Panc1 (cell line): ENCODE measurements around the gene ARMC8. TPM values are rescaled to one million over a fixed set of nuclear protein-coding genes. Genes with fewer than 3 reads are reported as not detected.
A peak's percentile ranks its signal among the peaks of the same experiment; 100 is the strongest.

Source experiments
- ATAC-seq: fragments of 200-7000 bp; cut with Tn5 transposase; 2 replicates; pipeline ENCODE4 v1.9.1; 2020; ENCODE audit warnings: mild to moderate bottlenecking, moderate library complexity
- BruUV-seq: library from RNA; stranded (reverse); fragments of 400-500 nt; replicated peaks from 2 replicates; lab custom pipeline; 2021; lab: Mats Ljungman, UMichigan
- CTCF ChIA-PET: fragments of 300-600 bp; sonication (Branson Sonifier 250); formaldehyde crosslinking; loops from one replicate; lab custom pipeline; 2022; ENCODE audit warnings: antibody characterized with exemption; lab: Charles Lee
- POLR2A ChIA-PET: fragments of 300-600 bp; sonication (Branson Sonifier 250); formaldehyde crosslinking; loops from one replicate; lab custom pipeline; 2022; ENCODE audit warnings: antibody characterized with exemption; lab: Charles Lee
- DNase-seq: peaks from one replicate; pipeline ENCODE4 v3.0.0-alpha.2; 2010; ENCODE audit warnings: low read depth, low spot score
- H3K27ac ChIP-seq: 2 replicates; pipeline ENCODE4 v1.5.1; 2011; ENCODE audit warnings: mild to moderate bottlenecking, low read length, inconsistent platforms
- H3K27me3 ChIP-seq: fragments of 200-500 bp; sonication (Bioruptor generic); 2 replicates; pipeline ENCODE4 v1.6.0; 2014; ENCODE audit warnings: low read length, inconsistent platforms; ENCODE audit not compliant: control insufficient read depth, insufficient read depth
- H3K36me3 ChIP-seq: fragments of 200-500 bp; sonication (Bioruptor generic); 2 replicates; pipeline ENCODE4 v1.5.1; 2014; ENCODE audit warnings: inconsistent platforms, mild to moderate bottlenecking, low read length, moderate library complexity; ENCODE audit not compliant: control insufficient read depth, insufficient read depth
- H3K4me1 ChIP-seq: 2 replicates; pipeline ENCODE4 v1.5.1; 2011; ENCODE audit warnings: inconsistent platforms, mild to moderate bottlenecking, low read length, moderate library complexity; ENCODE audit not compliant: control insufficient read depth, insufficient read depth
- H3K4me3 ChIP-seq, 2 experiments: 2 replicates each; pipeline ENCODE4 v1.5.1; 2011 to 2012; ENCODE audit warnings: low read depth in 2 of 2, low read length in 2 of 2, mild to moderate bottlenecking in 2 of 2, inconsistent platforms in 1 of 2, moderate library complexity in 1 of 2
- H3K9me3 ChIP-seq: fragments of 200-500 bp; sonication (Bioruptor generic); 2 replicates; pipeline ENCODE4 v1.5.1; 2014; ENCODE audit warnings: low read depth, mild to moderate bottlenecking, inconsistent platforms, low read length, moderate library complexity; ENCODE audit not compliant: control insufficient read depth, insufficient read depth
- CTCF ChIP-seq: fragments of 450-650 bp; IDR thresholded peaks from 2 replicates; pipeline ENCODE4 v1.5.1; 2017; ENCODE audit warnings: mild to moderate bottlenecking
- POLR2AphosphoS5 ChIP-seq: IDR thresholded peaks from 2 replicates; pipeline ENCODE4 v1.6.1; 2012; ENCODE audit warnings: mild to moderate bottlenecking, low read depth, low read length, moderate library complexity
- REST ChIP-seq, 2 experiments: IDR thresholded peaks; 2 replicates each; pipeline ENCODE4 v1.6.1; 2011 to 2012; ENCODE audit warnings: low read depth in 2 of 2, control low read depth in 1 of 2, low read length in 1 of 2, mild to moderate bottlenecking in 1 of 2, moderate library complexity in 1 of 2; ENCODE audit not compliant: insufficient read depth in 1 of 2
- SIN3A ChIP-seq: IDR thresholded peaks from 2 replicates; pipeline ENCODE4 v1.6.1; 2012; ENCODE audit warnings: low read depth, mild to moderate bottlenecking, low read length, moderate library complexity, borderline replicate concordance; ENCODE audit not compliant: insufficient read depth
- TCF7L2 ChIP-seq: IDR thresholded peaks from 2 replicates; pipeline ENCODE4 v1.6.1; 2011; ENCODE audit warnings: mild to moderate bottlenecking, low read depth, low read length, inconsistent platforms
- in situ Hi-C: cut with HindIII; loops from 2 replicates; pipeline ENCODE4 v1.10.0; 2016; ENCODE audit warnings: low sequenced_read_pairs, low pct_unique_long_range_greater_than_20kb
- intact Hi-C: fragments of 100-400 bp; cut with micrococcal nuclease; formaldehyde crosslinking; loops from one replicate; pipeline ENCODE4 v1.10.0; 2022; ENCODE audit not compliant: unreplicated experiment
- total RNA-seq: library from RNA; stranded (reverse); gene quantifications from one replicate; pipeline ENCODE4 v1.2.1, GENCODE V29; 2021; ENCODE audit not compliant: unreplicated experiment

The ARMC8 gene
- total RNA-seq, 1 experiment from 2014 or later = 56.0 TPM

GRCh38 chr3:138184994-138185393 is 2.1 kb upstream of the ARMC8 start:
- in situ Hi-C loops (no loop called here), intact Hi-C loops (loop anchor here (5.0 kb wide), 2 partner anchors 142 to 232 kb away; partner anchors contain the start of gene NME9)
- Histone ChIP-seq H3K27me3 (no peaks in the 10 kb centered on the region; the same call in 1 of the 2 replicates), H3K4me3 (no peak overlapping the region), H3K27ac (no peak overlapping the region), H3K4me1 (peaks cover 21% of the 10 kb centered on the region), H3K36me3 (no peaks in the 10 kb centered on the region; the same call in 1 of the 2 replicates), H3K9me3 (no peaks in the 10 kb centered on the region)
- CTCF ChIA-PET = no interaction called here
- ATAC-seq (no peak), DNase-seq (no peak)
- TF ChIP-seq POLR2AphosphoS5 = no peak
- no peak for TF ChIP-seq CTCF
- no peak for TF ChIP-seq TCF7L2
- TF ChIP-seq REST (IDR thresholded peaks at IDR 0.05; ENCODE audit: insufficient read depth in 1 of 2, low read depth in 2 of 2, low read length in 1 of 2) = no peak
- POLR2A ChIA-PET = no interaction called here
- no TSS peak for BruUV-seq

DNA sequence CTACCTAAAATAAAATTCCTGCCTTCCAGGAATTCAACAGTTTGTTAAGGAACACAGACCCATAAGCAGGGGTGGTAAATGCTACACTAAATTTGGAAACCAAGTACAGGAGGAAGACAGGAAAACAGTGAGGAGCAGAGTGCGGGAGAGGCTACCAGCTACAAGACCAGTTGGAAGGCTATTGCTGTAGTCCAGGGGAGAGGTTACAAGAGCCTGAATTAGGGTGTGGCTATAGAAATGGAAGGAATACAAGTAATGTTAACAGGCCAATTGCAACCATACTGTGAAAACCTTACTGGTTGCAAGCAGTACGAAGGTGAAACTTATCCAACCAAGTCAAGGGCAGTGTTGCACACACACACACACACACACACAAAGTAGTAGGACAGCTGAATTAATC is 880 bp upstream of the ARMC8 start:
- no peak for TF ChIP-seq REST (IDR thresholded peaks at IDR 0.05; ENCODE audit: insufficient read depth in 1 of 2, low read depth in 2 of 2, low read length in 1 of 2)
- no peak for TF ChIP-seq POLR2AphosphoS5
- TF ChIP-seq TCF7L2 = no peak
- no peak for TF ChIP-seq CTCF
- no peak for TF ChIP-seq SIN3A
- no peaks in the 10 kb centered on the region; the same call in 1 of the 2 replicates for H3K27me3 ChIP-seq
- intact Hi-C loops = no loop called here
- H3K4me3 ChIP-seq = peak overlapping the region; percentile 75 to 92
- POLR2A ChIA-PET = no interaction called here
- peaks cover 21% of the 10 kb centered on the region for H3K4me1 ChIP-seq
- in situ Hi-C loops = no loop called here
- ATAC-seq (peak; percentile 28; the same call in 1 of the 2 replicates), DNase-seq (no peak)
- BruUV-seq = no TSS peak
- peak overlapping the region; percentile 91 for H3K27ac ChIP-seq
- no peaks in the 10 kb centered on the region for H3K9me3 ChIP-seq
- H3K36me3 ChIP-seq = no peaks in the 10 kb centered on the region; the same call in 1 of the 2 replicates
- CTCF ChIA-PET = no interaction called here
